A549 (cell line): ENCODE data around the gene TNNT2. TPM values are rescaled to one million over a fixed set of nuclear protein-coding genes. Genes with fewer than 3 reads are reported as not detected.

Experiments used
- ATAC-seq, 2 experiments: fragments of 200-7000 bp in 1 of 2; fragments of >200 bp in 1 of 2; cut with Nextera tagmentation in 1 of 2; cut with Tn5 transposase in 1 of 2; 3 replicates each; pipeline versions ENCODE4 v1.8.0 to v1.9.1; 2018 to 2020; ENCODE audit warnings: mild to moderate bottlenecking in 1 of 2, moderate library complexity in 1 of 2
- CTCF ChIA-PET: fragments of 300-600 bp; sonication (Branson Sonifier 250); formaldehyde crosslinking; extraction: SDS; loops from one replicate; lab custom pipeline; 2021; ENCODE audit warnings: antibody characterized with exemption, inconsistent platforms; lab: Yijun Ruan, JAX
- POLR2A ChIA-PET: fragments of 350-600 bp; formaldehyde crosslinking; extraction: SDS; loops from one replicate; lab custom pipeline; 2021; ENCODE audit warnings: antibody characterized with exemption, inconsistent platforms; lab: Yijun Ruan, JAX
- DNase-seq, 2 experiments: peaks; one replicate each; pipeline versions ENCODE4 v3.0.0 to v3.0.0-alpha.2; 2011 to 2016; ENCODE audit warnings: low read depth in 1 of 2, low spot score in 1 of 2
- FAIRE-seq: peaks from 2 replicates; lab custom pipeline; 2011; peaks lifted over from hg19 to GRCh38; lab: Jason Lieb, UNC
- H3K27ac ChIP-seq, 2 experiments: fragments of >200 bp; sonication (Bioruptor Twin); formaldehyde crosslinking; 3 replicates each; pipeline ENCODE4 v1.5.1; 2016 to 2017
- H3K4me1 ChIP-seq: fragments of >200 bp; sonication (Bioruptor Twin); formaldehyde crosslinking; 3 replicates; pipeline ENCODE4 v1.6.1; 2016
- H3K4me2 ChIP-seq: fragments of >200 bp; sonication (Bioruptor Twin); formaldehyde crosslinking; 3 replicates; pipeline ENCODE4 v1.6.1; 2016
- H3K4me3 ChIP-seq: fragments of >200 bp; sonication (Bioruptor Twin); formaldehyde crosslinking; 3 replicates; pipeline ENCODE4 v1.5.1; 2016
- H3K9me3 ChIP-seq: fragments of >200 bp; sonication (Bioruptor Twin); formaldehyde crosslinking; 3 replicates; pipeline ENCODE4 v1.6.1; 2016
- CEBPB ChIP-seq, 2 experiments: fragments of >200 bp in 1 of 2; sonication (Bioruptor Twin) in 1 of 2; formaldehyde crosslinking in 1 of 2; IDR thresholded peaks; 2 replicates each; pipeline ENCODE4 v1.6.1; 2012 to 2016
- EP300 ChIP-seq, 2 experiments: fragments of >200 bp; sonication (Bioruptor Twin); formaldehyde crosslinking; IDR thresholded peaks; 2 replicates in 1 of 2; 3 replicates in 1 of 2; pipeline ENCODE4 v1.6.1; 2016 to 2017
- FOSL2 ChIP-seq, 2 experiments: fragments of 450-650 bp in 1 of 2; fragments of >200 bp in 1 of 2; sonication (Bioruptor Twin) in 1 of 2; formaldehyde crosslinking; IDR thresholded peaks; 2 replicates each; pipeline versions ENCODE4 v1.5.0 to v1.6.1; 2016 to 2020; ENCODE audit warnings: mild to moderate bottlenecking in 1 of 2, moderate library complexity in 1 of 2
- FOXS1 ChIP-seq: fragments of 250-450 bp; sonication (Bioruptor Pico); IDR thresholded peaks from 2 replicates; pipeline ENCODE4 v1.5.0; 2020; ENCODE audit warnings: mild to moderate bottlenecking, moderate library complexity
- HEYL ChIP-seq: fragments of 250-450 bp; sonication (Bioruptor Pico); IDR thresholded peaks from 2 replicates; pipeline ENCODE4 v1.8.0; 2021; ENCODE audit warnings: mild to moderate bottlenecking, moderate library complexity
- HOXA7 ChIP-seq: fragments of 250-450 bp; sonication (Bioruptor Pico); IDR thresholded peaks from 2 replicates; pipeline ENCODE4 v1.5.0; 2020; ENCODE audit warnings: mild to moderate bottlenecking, moderate library complexity
- HOXB5 ChIP-seq: fragments of 250-450 bp; sonication (Bioruptor Pico); IDR thresholded peaks from 2 replicates; pipeline ENCODE4 v1.5.0; 2020; ENCODE audit warnings: mild to moderate bottlenecking, moderate library complexity
- KDM1A ChIP-seq: fragments of 200-600 bp; sonication (generic); IDR thresholded peaks from 2 replicates; pipeline ENCODE4 v1.6.1; 2016; ENCODE audit warnings: low read depth, mild to moderate bottlenecking
- MAFK ChIP-seq: fragments of 450-650 bp; IDR thresholded peaks from 2 replicates; pipeline ENCODE4 v1.6.1; 2014; ENCODE audit not compliant: partially characterized antibody
- NPAS2 ChIP-seq: fragments of 250-450 bp; sonication (Bioruptor Pico); IDR thresholded peaks from 2 replicates; pipeline ENCODE4 v1.8.0; 2022; ENCODE audit warnings: mild to moderate bottlenecking, moderate library complexity, borderline replicate concordance
- NR3C1 ChIP-seq: fragments of >200 bp; sonication (Bioruptor Twin); formaldehyde crosslinking; IDR thresholded peaks from 3 replicates; pipeline ENCODE4 v1.6.1; 2017
- RAD21 ChIP-seq, 2 experiments: fragments of >200 bp in 1 of 2; sonication (Bioruptor Twin) in 1 of 2; formaldehyde crosslinking in 1 of 2; IDR thresholded peaks in 1 of 2; conservative IDR thresholded peaks in 1 of 2; 2 replicates in 1 of 2; 3 replicates in 1 of 2; pipeline ENCODE4 v1.6.1; 2012 to 2018; ENCODE audit warnings: inconsistent platforms in 1 of 2
- RCOR1 ChIP-seq: fragments of 150-350 bp; IDR thresholded peaks from 2 replicates; pipeline ENCODE4 v1.6.1; 2014; ENCODE audit warnings: antibody characterized with exemption, low read length, low read depth
- RFX5 ChIP-seq: fragments of 450-650 bp; IDR thresholded peaks from 2 replicates; pipeline ENCODE4 v1.7.1; 2014; ENCODE audit warnings: antibody characterized with exemption, mild to moderate bottlenecking, moderate library complexity
- ZC3H11A ChIP-seq: fragments of 450-650 bp; IDR thresholded peaks from 2 replicates; pipeline ENCODE4 v1.6.1; 2014; ENCODE audit warnings: antibody characterized with exemption, mild to moderate bottlenecking
- ZFP36 ChIP-seq: fragments of 450-650 bp; IDR thresholded peaks from 2 replicates; pipeline ENCODE4 v1.6.1; 2014; ENCODE audit warnings: borderline replicate concordance; ENCODE audit not compliant: partially characterized antibody
- ZNF302 ChIP-seq: fragments of 250-450 bp; sonication (Bioruptor Pico); IDR thresholded peaks from 2 replicates; pipeline ENCODE4 v1.9.0; 2021; ENCODE audit warnings: inconsistent platforms, mild to moderate bottlenecking, moderate library complexity
- WGBS: methylation state at CpG from one replicate; pipeline ENCODE4 v1.1.6; 2017; ENCODE audit errors: missing lambda C conversion rate; 5-methylcytosine and 5-hydroxymethylcytosine counted together
- polyA plus RNA-seq, 4 experiments: library from polyadenylated mRNA; depleted of rRNA in 3 of 4; stranded (reverse); fragments of >200 nt; fragmentation: RNase III in 1 of 4; extraction: RNeasy Plus Mini Kit Qiagen cat#74134 plus additional on column Dnase treatment in 1 of 4; gene quantifications; 2 replicates in 3 of 4; 3 replicates in 1 of 4; pipeline ENCODE4 v1.2.3, GENCODE V29; 2011 to 2017
- TF ChIP-seq, protein P1 (sequence below): fragments of >200 bp; sonication (Bioruptor Twin); formaldehyde crosslinking; IDR thresholded peaks from 3 replicates; pipeline ENCODE4 v1.6.1; 2016
- TF ChIP-seq, protein P2 (sequence below): fragments of 450-650 bp; IDR thresholded peaks from 2 replicates; pipeline ENCODE4 v1.6.1; 2014; ENCODE audit warnings: antibody characterized with exemption
- TF ChIP-seq, protein P3 (sequence below): fragments of 250-450 bp; sonication (Bioruptor Pico); IDR thresholded peaks from 2 replicates; pipeline ENCODE4 v1.5.0; 2020; ENCODE audit warnings: low read depth, mild to moderate bottlenecking, moderate library complexity
- TF ChIP-seq, protein P4 (sequence below): fragments of 250-450 bp; sonication (Bioruptor Pico); IDR thresholded peaks from 2 replicates; pipeline ENCODE4 v1.5.0; 2021; ENCODE audit warnings: mild to moderate bottlenecking, moderate library complexity, borderline replicate concordance

TNNT2 gene
- polyA plus RNA-seq, 2 of the 4 experiments (the other 2 are of a cell fraction): 0.09 TPM; not detected in 1

DNA sequence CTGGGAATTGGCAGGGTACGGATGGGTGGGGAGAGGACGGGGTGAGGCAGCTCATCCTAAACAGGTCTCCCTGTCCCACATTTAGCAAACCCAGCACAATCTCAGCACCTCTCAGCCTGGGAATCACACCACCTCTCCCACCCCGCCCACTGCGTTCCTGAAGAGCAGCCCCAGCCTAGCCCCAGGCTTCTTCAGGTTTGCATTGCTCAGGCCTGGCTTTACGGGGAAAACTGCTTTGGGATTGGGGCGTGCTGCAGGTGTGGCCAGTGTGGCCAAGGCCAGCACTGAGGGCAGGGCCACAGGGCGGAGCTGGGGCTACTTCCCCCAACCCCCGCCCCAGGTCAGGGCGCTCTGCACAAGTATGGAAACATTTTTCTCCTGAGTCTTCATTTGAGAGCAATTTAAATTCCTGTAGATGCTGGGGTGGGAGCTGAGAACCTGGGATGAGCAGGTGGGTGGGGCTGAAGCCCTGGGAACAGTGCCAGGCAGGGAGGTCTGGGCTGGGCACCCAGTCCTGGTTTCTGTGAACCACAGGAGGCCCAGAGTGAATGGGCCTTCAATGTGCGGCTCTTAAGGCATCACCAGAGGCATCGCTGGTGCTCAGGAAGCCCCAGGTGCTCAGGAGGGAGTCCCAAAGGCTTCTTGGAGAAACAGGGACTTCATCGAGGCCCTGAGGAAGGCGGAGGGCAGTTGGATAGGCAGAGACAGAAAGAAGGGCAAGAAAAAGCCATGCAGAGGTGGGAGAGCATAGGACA, 24.1 kb downstream of the TNNT2 start:
- CTCF ChIA-PET: interaction anchor here (0.9 to 17.3 kb wide), 4 partner anchors 6 to 102 kb away, joined by 3 to 480 read pairs (median 102); no protein-coding TSS in a partner anchor
- H3K9me3 ChIP-seq: no peaks in the 10 kb centered on the region
- H3K4me1 ChIP-seq: peaks cover 3% of the 10 kb centered on the region; the same call in 1 of the 3 replicates
- H3K4me3 ChIP-seq: no peak overlapping the region
- no peak for FAIRE-seq
- TF ChIP-seq, protein P1, sequence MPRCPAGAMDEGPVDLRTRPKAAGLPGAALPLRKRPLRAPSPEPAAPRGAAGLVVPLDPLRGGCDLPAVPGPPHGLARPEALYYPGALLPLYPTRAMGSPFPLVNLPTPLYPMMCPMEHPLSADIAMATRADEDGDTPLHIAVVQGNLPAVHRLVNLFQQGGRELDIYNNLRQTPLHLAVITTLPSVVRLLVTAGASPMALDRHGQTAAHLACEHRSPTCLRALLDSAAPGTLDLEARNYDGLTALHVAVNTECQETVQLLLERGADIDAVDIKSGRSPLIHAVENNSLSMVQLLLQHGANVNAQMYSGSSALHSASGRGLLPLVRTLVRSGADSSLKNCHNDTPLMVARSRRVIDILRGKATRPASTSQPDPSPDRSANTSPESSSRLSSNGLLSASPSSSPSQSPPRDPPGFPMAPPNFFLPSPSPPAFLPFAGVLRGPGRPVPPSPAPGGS: no peak
- no peak for TF ChIP-seq HEYL (CRISPR knock-in tag)
- TF ChIP-seq RAD21 (conservative IDR thresholded peaks at IDR 0.05 in 1 of 2, IDR thresholded peaks at IDR 0.05 in 1 of 2): no peak
- no peak for TF ChIP-seq ZC3H11A
- TF ChIP-seq RFX5: no peak
- TF ChIP-seq FOSL2 (IDR thresholded peaks at IDR 0.05): no peak
- TF ChIP-seq FOSL2 (CRISPR knock-in tag; IDR thresholded peaks at IDR 0.05): no peak
- TF ChIP-seq FOXS1: no peak
- no peak for TF ChIP-seq EP300 (IDR thresholded peaks at IDR 0.05)
- no peak for TF ChIP-seq NR3C1
- TF ChIP-seq RCOR1: no peak
- no peak for TF ChIP-seq HOXB5 (CRISPR knock-in tag)
- no peak for TF ChIP-seq NPAS2 (CRISPR knock-in tag)
- TF ChIP-seq, protein P2, sequence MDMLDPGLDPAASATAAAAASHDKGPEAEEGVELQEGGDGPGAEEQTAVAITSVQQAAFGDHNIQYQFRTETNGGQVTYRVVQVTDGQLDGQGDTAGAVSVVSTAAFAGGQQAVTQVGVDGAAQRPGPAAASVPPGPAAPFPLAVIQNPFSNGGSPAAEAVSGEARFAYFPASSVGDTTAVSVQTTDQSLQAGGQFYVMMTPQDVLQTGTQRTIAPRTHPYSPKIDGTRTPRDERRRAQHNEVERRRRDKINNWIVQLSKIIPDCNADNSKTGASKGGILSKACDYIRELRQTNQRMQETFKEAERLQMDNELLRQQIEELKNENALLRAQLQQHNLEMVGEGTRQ: no peak
- TF ChIP-seq, protein P3, sequence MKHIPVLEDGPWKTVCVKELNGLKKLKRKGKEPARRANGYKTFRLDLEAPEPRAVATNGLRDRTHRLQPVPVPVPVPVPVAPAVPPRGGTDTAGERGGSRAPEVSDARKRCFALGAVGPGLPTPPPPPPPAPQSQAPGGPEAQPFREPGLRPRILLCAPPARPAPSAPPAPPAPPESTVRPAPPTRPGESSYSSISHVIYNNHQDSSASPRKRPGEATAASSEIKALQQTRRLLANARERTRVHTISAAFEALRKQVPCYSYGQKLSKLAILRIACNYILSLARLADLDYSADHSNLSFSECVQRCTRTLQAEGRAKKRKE (CRISPR knock-in tag): no peak
- no peak for TF ChIP-seq HOXA7
- no peak for TF ChIP-seq KDM1A
- TF ChIP-seq MAFK: no peak
- WGBS: 78% methylated on average over 9 of the region's 13 CpGs
- no peak for DNase-seq
- no peak for ATAC-seq
- POLR2A ChIA-PET: no interaction called here
- H3K27ac ChIP-seq: no peak overlapping the region
- H3K4me2 ChIP-seq: no peak overlapping the region

DNA sequence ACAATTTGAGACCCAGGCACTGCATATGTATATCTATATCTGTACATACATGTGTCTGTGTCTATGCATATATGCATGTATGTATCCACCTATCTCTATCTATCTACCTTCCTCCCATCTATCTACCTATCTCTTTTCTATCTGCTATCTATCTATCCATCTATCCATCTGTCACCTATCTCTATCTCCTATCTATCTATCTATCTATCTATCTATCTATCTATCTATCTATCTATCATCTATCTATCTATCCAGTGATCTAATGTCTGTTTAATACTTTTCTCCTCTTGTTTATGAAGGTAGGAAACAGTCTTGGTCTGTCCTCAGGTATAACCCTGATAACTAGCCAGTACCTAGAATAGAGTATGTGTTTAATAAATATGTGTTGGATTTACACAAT, 25.9 kb downstream of the TNNT2 start:
- no peak overlapping the region for H3K27ac ChIP-seq
- DNase-seq: no peak
- TF ChIP-seq ZFP36: no peak
- no peak for TF ChIP-seq ZNF302
- TF ChIP-seq, all 56 proteins: peak for 0
- ChIA-PET CTCF (no interaction called here), POLR2A (no interaction called here)
- Histone ChIP-seq H3K4me3 (no peak overlapping the region), H3K9me3 (no peaks in the 10 kb centered on the region), H3K4me1 (0 out of 3 replicates have a peak, but pooled peaks cover 7% of the 10 kb centered on the region), H3K4me2 (no peak overlapping the region)
- FAIRE-seq (no peak), ATAC-seq (no peak)

DNA sequence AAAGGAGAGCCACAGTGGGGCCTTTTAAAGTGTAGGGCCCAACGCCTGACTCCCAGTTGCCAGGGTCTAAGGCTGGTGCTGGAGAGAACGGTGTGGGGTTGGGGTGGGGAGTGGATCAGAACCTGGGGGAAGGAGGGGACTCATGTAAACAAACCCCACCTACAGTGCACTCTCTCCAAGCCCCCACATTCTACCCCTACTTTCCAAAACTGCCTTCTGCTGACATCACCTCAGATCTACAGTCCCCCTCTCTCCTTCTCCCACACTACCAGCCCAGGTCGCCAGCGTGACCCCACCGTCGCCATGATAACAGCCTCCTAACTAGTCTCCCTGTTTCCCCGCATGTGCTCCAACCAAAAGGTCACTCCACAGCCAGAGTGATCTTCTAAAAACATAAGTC, 26.6 kb downstream of the TNNT2 start:
- CTCF ChIA-PET: interaction anchor here (1.1 to 7.7 kb wide), 4 partner anchors 8 to 96 kb away, joined by 3 to 196 read pairs (median 39); no protein-coding TSS in a partner anchor
- Histone ChIP-seq H3K4me2 (no peak overlapping the region), H3K9me3 (no peaks in the 10 kb centered on the region), H3K4me1 (0 out of 3 replicates have a peak, but pooled peaks cover 7% of the 10 kb centered on the region), H3K4me3 (no peak overlapping the region), H3K27ac (no peak overlapping the region)
- POLR2A ChIA-PET: no interaction called here
- no peak for ATAC-seq
- WGBS: 67% methylated on average over 7 of the region's 7 CpGs
- FAIRE-seq: no peak
- TF ChIP-seq RCOR1 (no peak), MAFK (no peak), HEYL (CRISPR knock-in tag) (no peak), NPAS2 (CRISPR knock-in tag) (no peak), RFX5 (no peak), CEBPB (IDR thresholded peaks at IDR 0.05) (no peak)
- TF ChIP-seq, protein P4, sequence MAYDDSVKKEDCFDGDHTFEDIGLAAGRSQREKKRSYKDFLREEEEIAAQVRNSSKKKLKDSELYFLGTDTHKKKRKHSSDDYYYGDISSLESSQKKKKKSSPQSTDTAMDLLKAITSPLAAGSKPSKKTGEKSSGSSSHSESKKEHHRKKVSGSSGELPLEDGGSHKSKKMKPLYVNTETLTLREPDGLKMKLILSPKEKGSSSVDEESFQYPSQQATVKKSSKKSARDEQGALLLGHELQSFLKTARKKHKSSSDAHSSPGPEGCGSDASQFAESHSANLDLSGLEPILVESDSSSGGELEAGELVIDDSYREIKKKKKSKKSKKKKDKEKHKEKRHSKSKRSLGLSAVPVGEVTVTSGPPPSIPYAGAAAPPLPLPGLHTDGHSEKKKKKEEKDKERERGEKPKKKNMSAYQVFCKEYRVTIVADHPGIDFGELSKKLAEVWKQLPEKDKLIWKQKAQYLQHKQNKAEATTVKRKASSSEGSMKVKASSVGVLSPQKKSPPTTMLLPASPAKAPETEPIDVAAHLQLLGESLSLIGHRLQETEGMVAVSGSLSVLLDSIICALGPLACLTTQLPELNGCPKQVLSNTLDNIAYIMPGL: no peak
- no peak for DNase-seq
